Measurements from ENCODE around the gene FRMD6.

GRCh38 chr14:51711505-51711904 lies 59.8 kb downstream of the FRMD6 start:
- TF ChIP-seq POLR2A (IDR thresholded peaks at IDR 0.05) (no peak), CTCF (IDR thresholded peaks at IDR 0.05) (no peak)

Measured in right lobe of liver (tissue), 4 donors.